CD4-positive, CD25-positive, alpha-beta regulatory T cell (primary cell): ENCODE measurements around the gene EXOC6B. TPM values are rescaled to one million over a fixed set of nuclear protein-coding genes. Genes with fewer than 3 reads are reported as not detected.
"Not testable (repeated sequence)": the region's sequence is repeated elsewhere in the genome, so short reads cannot be mapped to it uniquely, and the experiment has no call there.

Source experiments
- ATAC-seq, 2 donors: fragments of 150-1000 bp; cut with Tn5 transposase; one replicate each; pipeline ENCODE4 v1.10.0; 2021; ENCODE audit warnings: low read depth in 2 of 2, moderate number of reproducible peaks in 2 of 2, moderate library complexity in 1 of 2
- DNase-seq, 3 donors: peaks; one replicate each; pipeline versions ENCODE4 v3.0.0 to v3.0.0-alpha.2; 2012 to 2022; ENCODE audit warnings: mixed read lengths in 1 of 3
- H3K27ac ChIP-seq: one replicate; pipeline ENCODE4 v1.7.0; 2013; ENCODE audit warnings: mild to moderate bottlenecking, low read length; ENCODE audit not compliant: insufficient read depth, poor library complexity, severe bottlenecking
- H3K27me3 ChIP-seq: one replicate; pipeline ENCODE4 v1.7.0; 2013; ENCODE audit warnings: low read length; ENCODE audit not compliant: control insufficient read depth, insufficient read depth
- H3K36me3 ChIP-seq: one replicate; pipeline ENCODE4 v1.7.0; 2013; ENCODE audit warnings: mild to moderate bottlenecking, low read length, moderate library complexity; ENCODE audit not compliant: control insufficient read depth, insufficient read depth
- H3K4me1 ChIP-seq: 2 replicates; pipeline ENCODE4 v1.7.0; 2013; ENCODE audit warnings: mild to moderate bottlenecking, low read length; ENCODE audit not compliant: insufficient read depth, control insufficient read depth, poor library complexity, severe bottlenecking
- H3K4me3 ChIP-seq: one replicate; pipeline ENCODE4 v1.7.0; 2013; ENCODE audit warnings: low read depth, mild to moderate bottlenecking, low read length, moderate library complexity
- H3K9me3 ChIP-seq, 2 experiments: 1 replicate in 1 of 2; 2 replicates in 1 of 2; pipeline ENCODE4 v1.7.0; 2013; ENCODE audit warnings: low read length in 2 of 2, mild to moderate bottlenecking in 1 of 2, moderate library complexity in 1 of 2; ENCODE audit not compliant: control insufficient read depth in 2 of 2
- H3K27ac Mint-ChIP-seq, 3 donors: one replicate each; pipeline ENCODE4 v1.8.0; 2020 to 2022; ENCODE audit warnings: mild to moderate bottlenecking in 3 of 3, mixed read lengths in 3 of 3, moderate library complexity in 2 of 3
- H3K27me3 Mint-ChIP-seq: one replicate; pipeline ENCODE4 v1.8.0; 2022; ENCODE audit warnings: mild to moderate bottlenecking, mixed read lengths
- H3K36me3 Mint-ChIP-seq: one replicate; pipeline ENCODE4 v1.8.0; 2020; ENCODE audit warnings: mixed read lengths
- H3K4me1 Mint-ChIP-seq, 4 donors: one replicate each; pipeline ENCODE4 v1.8.0; 2020 to 2022; ENCODE audit warnings: mixed read lengths in 4 of 4, mild to moderate bottlenecking in 1 of 4
- H3K4me3 Mint-ChIP-seq, 4 donors: one replicate each; pipeline ENCODE4 v1.8.0; 2020 to 2022; ENCODE audit warnings: mild to moderate bottlenecking in 4 of 4, mixed read lengths in 4 of 4, moderate library complexity in 3 of 4
- H3K9me3 Mint-ChIP-seq, 7 donors: one replicate each; pipeline ENCODE4 v1.8.0; 2020 to 2022; ENCODE audit warnings: mixed read lengths in 7 of 7, mild to moderate bottlenecking in 3 of 7, moderate library complexity in 2 of 7
- polyA plus RNA-seq, 4 donors: library from polyadenylated mRNA; unstranded; fragments of 300-500 nt; fragmentation: Illumina TruSeq; gene quantifications; one replicate each; pipeline ENCODE4 v1.2.3, GENCODE V29; 2021
- total RNA-seq: library from RNA; stranded (reverse); gene quantifications from one replicate; pipeline ENCODE4 v1.2.3, GENCODE V29; 2022

The EXOC6B gene
- total and polyA plus RNA-seq, 5 donors from 2014 or later: 1.5 to 20.8 (median 2.1) TPM

- Mint-ChIP-seq H3K27me3 (no peaks in the 10 kb centered on the region), H3K36me3 (peaks cover 37% of the 10 kb centered on the region), H3K27ac (no peak overlapping the region), H3K4me3 (no peak overlapping the region), H3K4me1 (peaks cover 0 to 5% (median 2%) of the 10 kb centered on the region in 4 donors), H3K9me3 (peaks cover 0 to 1% (median 0%) of the 10 kb centered on the region in 7 donors)
- ATAC-seq: no peak
- no peak for DNase-seq
- H3K4me1 ChIP-seq: no peaks in the 10 kb centered on the region
- H3K36me3 ChIP-seq: peaks cover 5% of the 10 kb centered on the region
- no peaks in the 10 kb centered on the region for H3K27me3 ChIP-seq
- H3K9me3 ChIP-seq: no peaks in the 10 kb centered on the region
- no peak overlapping the region for H3K27ac ChIP-seq
- H3K4me3 ChIP-seq: no peak overlapping the region
Measured at GRCh38 chr2:72494392-72494791, 331.4 kb downstream of the EXOC6B start.

GRCh38 chr2:72484622-72485021 lies 341.2 kb downstream of the EXOC6B start:
- H3K27ac Mint-ChIP-seq, H3K9me3 ChIP-seq, H3K4me3 ChIP-seq, H3K36me3 ChIP-seq, DNase-seq, H3K27ac ChIP-seq, H3K27me3 ChIP-seq, ATAC-seq, H3K4me1 ChIP-seq, H3K27me3 Mint-ChIP-seq, H3K4me1 Mint-ChIP-seq: not testable (repeated sequence)
- H3K36me3 Mint-ChIP-seq: peaks cover 70% of the 10 kb centered on the region
- H3K4me3 Mint-ChIP-seq: peak overlapping the region in 1 of 4 donors; percentile 38
- H3K9me3 Mint-ChIP-seq: peaks cover 0 to 17% (median 8%) of the 10 kb centered on the region in 7 donors

GRCh38 chr2:72483346-72483745 lies 342.5 kb downstream of the EXOC6B start:
- ATAC-seq (no peak), DNase-seq (no peak)
- Histone ChIP-seq H3K27me3 (no peaks in the 10 kb centered on the region), H3K4me1 (no peaks in the 10 kb centered on the region), H3K4me3 (no peak overlapping the region), H3K9me3 (peaks cover 0 to 2% of the 10 kb centered on the region in 2 experiments), H3K36me3 (peaks cover 7% of the 10 kb centered on the region), H3K27ac (no peak overlapping the region)
- no peak overlapping the region for H3K4me3 Mint-ChIP-seq
- H3K4me1 Mint-ChIP-seq: peaks cover 0 to 2% (median 0%) of the 10 kb centered on the region in 4 donors
- H3K36me3 Mint-ChIP-seq: peaks cover 75% of the 10 kb centered on the region
- H3K27me3 Mint-ChIP-seq: no peaks in the 10 kb centered on the region
- no peak overlapping the region for H3K27ac Mint-ChIP-seq
- H3K9me3 Mint-ChIP-seq: peaks cover 0 to 12% (median 11%) of the 10 kb centered on the region in 7 donors

- H3K27me3 Mint-ChIP-seq: no peaks in the 10 kb centered on the region
- no peak for DNase-seq
Measured at GRCh38 chr2:72475246-72475645, 350.6 kb downstream of the EXOC6B start.

GRCh38 chr2:72457801-72458516 lies 367.9 kb downstream of the EXOC6B start:
- H3K27ac Mint-ChIP-seq: no peak overlapping the region
- peaks cover 16% of the 10 kb centered on the region for H3K36me3 Mint-ChIP-seq
- H3K9me3 Mint-ChIP-seq: peaks cover 0 to 6% (median 0%) of the 10 kb centered on the region in 7 donors
- H3K4me3 Mint-ChIP-seq: no peak overlapping the region
- no peaks in the 10 kb centered on the region for H3K4me1 ChIP-seq
- DNase-seq (no peak), ATAC-seq (no peak)
- H3K4me1 Mint-ChIP-seq: no peaks in the 10 kb centered on the region
- no peaks in the 10 kb centered on the region for H3K27me3 ChIP-seq
- H3K27me3 Mint-ChIP-seq: no peaks in the 10 kb centered on the region
- no peak overlapping the region for H3K4me3 ChIP-seq
- peaks cover under 1 to 5% of the 10 kb centered on the region in 2 experiments for H3K9me3 ChIP-seq
- no peak overlapping the region for H3K27ac ChIP-seq
- H3K36me3 ChIP-seq: peaks cover under 1% of the 10 kb centered on the region

More at GRCh38 chr2:72475246-72475645, 350.6 kb downstream of the EXOC6B start:
- H3K4me3 Mint-ChIP-seq: no peak overlapping the region
- H3K27ac Mint-ChIP-seq: no peak overlapping the region
- Histone ChIP-seq H3K4me1 (no peaks in the 10 kb centered on the region), H3K27ac (no peak overlapping the region), H3K36me3 (peaks cover 3% of the 10 kb centered on the region), H3K9me3 (peaks cover 20 to 40% of the 10 kb centered on the region in 2 experiments), H3K27me3 (no peaks in the 10 kb centered on the region), H3K4me3 (no peak overlapping the region)
- no peak for ATAC-seq
- H3K9me3 Mint-ChIP-seq: peaks cover 7 to 59% (median 13%) of the 10 kb centered on the region in 7 donors
- H3K36me3 Mint-ChIP-seq: peaks cover 52% of the 10 kb centered on the region
- H3K4me1 Mint-ChIP-seq: no peaks in the 10 kb centered on the region

- H3K36me3 Mint-ChIP-seq: peaks cover 16% of the 10 kb centered on the region
- H3K4me1 Mint-ChIP-seq: no peaks in the 10 kb centered on the region
- no peaks in the 10 kb centered on the region for H3K27me3 ChIP-seq
- no peaks in the 10 kb centered on the region for H3K36me3 ChIP-seq
- ATAC-seq (no peak), DNase-seq (no peak)
- H3K27me3 Mint-ChIP-seq: no peaks in the 10 kb centered on the region
- no peaks in the 10 kb centered on the region for H3K9me3 ChIP-seq
- peaks cover 0 to 6% (median 0%) of the 10 kb centered on the region in 7 donors for H3K9me3 Mint-ChIP-seq
- H3K4me3 ChIP-seq: no peak overlapping the region
- H3K4me3 Mint-ChIP-seq: no peak overlapping the region
- no peaks in the 10 kb centered on the region for H3K4me1 ChIP-seq
- no peak overlapping the region for H3K27ac ChIP-seq
- no peak overlapping the region for H3K27ac Mint-ChIP-seq
Measured at GRCh38 chr2:72454189-72454588, 371.6 kb downstream of the EXOC6B start.

GRCh38 chr2:72442270-72442669 lies 383.6 kb downstream of the EXOC6B start:
- Histone ChIP-seq H3K36me3 (no peaks in the 10 kb centered on the region), H3K9me3 (no peaks in the 10 kb centered on the region), H3K27me3 (no peaks in the 10 kb centered on the region), H3K27ac (no peak overlapping the region), H3K4me3 (no peak overlapping the region), H3K4me1 (no peaks in the 10 kb centered on the region)
- no peak overlapping the region for H3K4me3 Mint-ChIP-seq
- H3K36me3 Mint-ChIP-seq: peaks cover 29% of the 10 kb centered on the region
- peaks cover 7 to 14% (median 11%) of the 10 kb centered on the region in 4 donors for H3K4me1 Mint-ChIP-seq
- DNase-seq: no peak
- H3K27me3 Mint-ChIP-seq: no peaks in the 10 kb centered on the region
- no peak overlapping the region for H3K27ac Mint-ChIP-seq
- no peak for ATAC-seq
- peaks cover 0 to 25% (median 6%) of the 10 kb centered on the region in 7 donors for H3K9me3 Mint-ChIP-seq

- peaks cover 0 to 29% (median 7%) of the 10 kb centered on the region in 7 donors for H3K9me3 Mint-ChIP-seq
- Histone ChIP-seq H3K27ac (no peak overlapping the region), H3K9me3 (no peaks in the 10 kb centered on the region), H3K27me3 (no peaks in the 10 kb centered on the region), H3K36me3 (no peaks in the 10 kb centered on the region), H3K4me3 (no peak overlapping the region), H3K4me1 (no peaks in the 10 kb centered on the region)
- peaks cover 23% of the 10 kb centered on the region for H3K36me3 Mint-ChIP-seq
- peaks cover 7 to 14% (median 11%) of the 10 kb centered on the region in 4 donors for H3K4me1 Mint-ChIP-seq
- H3K4me3 Mint-ChIP-seq: no peak overlapping the region
- H3K27me3 Mint-ChIP-seq: no peaks in the 10 kb centered on the region
- DNase-seq (no peak), ATAC-seq (no peak)
- no peak overlapping the region for H3K27ac Mint-ChIP-seq
Measured at GRCh38 chr2:72439892-72440291, 385.9 kb downstream of the EXOC6B start.
